ENCODE measurements around the gene KLK10. TPM values are rescaled to one million over a fixed set of nuclear protein-coding genes. Genes with fewer than 3 reads are reported as not detected.

KLK10 gene
- total RNA-seq, 1 experiment from 2014 or later, result 3.2 TPM

DNA sequence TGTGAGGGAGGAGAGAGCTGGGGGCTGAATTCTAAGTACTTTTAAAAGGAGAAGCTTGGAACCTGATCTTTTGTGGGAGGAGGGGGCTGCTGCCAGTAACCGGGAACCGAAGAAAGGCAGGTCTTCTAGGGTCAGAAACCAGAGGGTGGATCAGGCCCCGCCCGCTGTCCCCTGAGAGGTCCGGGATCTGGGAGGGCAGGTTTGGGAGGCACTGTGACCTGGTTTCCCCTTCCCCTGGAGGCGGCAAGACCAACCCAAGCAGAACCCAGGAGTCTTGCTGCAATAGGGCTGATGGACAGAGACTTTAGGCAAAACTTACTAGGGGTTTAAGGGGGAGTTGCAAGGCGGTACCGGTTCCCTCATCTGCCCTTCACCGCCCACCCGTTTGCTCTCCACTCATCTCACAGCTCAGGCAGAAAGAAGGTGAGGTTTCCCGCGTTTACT is 17.4 kb downstream of the KLK10 start (continued):
- TF ChIP-seq, protein P1, sequence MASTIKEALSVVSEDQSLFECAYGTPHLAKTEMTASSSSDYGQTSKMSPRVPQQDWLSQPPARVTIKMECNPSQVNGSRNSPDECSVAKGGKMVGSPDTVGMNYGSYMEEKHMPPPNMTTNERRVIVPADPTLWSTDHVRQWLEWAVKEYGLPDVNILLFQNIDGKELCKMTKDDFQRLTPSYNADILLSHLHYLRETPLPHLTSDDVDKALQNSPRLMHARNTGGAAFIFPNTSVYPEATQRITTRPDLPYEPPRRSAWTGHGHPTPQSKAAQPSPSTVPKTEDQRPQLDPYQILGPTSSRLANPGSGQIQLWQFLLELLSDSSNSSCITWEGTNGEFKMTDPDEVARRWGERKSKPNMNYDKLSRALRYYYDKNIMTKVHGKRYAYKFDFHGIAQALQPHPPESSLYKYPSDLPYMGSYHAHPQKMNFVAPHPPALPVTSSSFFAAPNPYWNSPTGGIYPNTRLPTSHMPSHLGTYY (CRISPR knock-in tag; IDR thresholded peaks at IDR 0.05), result no peak
- TF ChIP-seq GTF2I (CRISPR knock-in tag; conservative IDR thresholded peaks at IDR 0.05) (no peak), RELA (CRISPR knock-in tag; IDR thresholded peaks at IDR 0.05; ENCODE audit: borderline replicate concordance) (no peak), ZNF232 (CRISPR knock-in tag; IDR thresholded peaks at IDR 0.05) (no peak)
- TF ChIP-seq, protein P2, sequence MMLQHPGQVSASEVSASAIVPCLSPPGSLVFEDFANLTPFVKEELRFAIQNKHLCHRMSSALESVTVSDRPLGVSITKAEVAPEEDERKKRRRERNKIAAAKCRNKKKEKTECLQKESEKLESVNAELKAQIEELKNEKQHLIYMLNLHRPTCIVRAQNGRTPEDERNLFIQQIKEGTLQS (CRISPR knock-in tag; conservative IDR thresholded peaks at IDR 0.05), result no peak
- TF ChIP-seq, protein P3, sequence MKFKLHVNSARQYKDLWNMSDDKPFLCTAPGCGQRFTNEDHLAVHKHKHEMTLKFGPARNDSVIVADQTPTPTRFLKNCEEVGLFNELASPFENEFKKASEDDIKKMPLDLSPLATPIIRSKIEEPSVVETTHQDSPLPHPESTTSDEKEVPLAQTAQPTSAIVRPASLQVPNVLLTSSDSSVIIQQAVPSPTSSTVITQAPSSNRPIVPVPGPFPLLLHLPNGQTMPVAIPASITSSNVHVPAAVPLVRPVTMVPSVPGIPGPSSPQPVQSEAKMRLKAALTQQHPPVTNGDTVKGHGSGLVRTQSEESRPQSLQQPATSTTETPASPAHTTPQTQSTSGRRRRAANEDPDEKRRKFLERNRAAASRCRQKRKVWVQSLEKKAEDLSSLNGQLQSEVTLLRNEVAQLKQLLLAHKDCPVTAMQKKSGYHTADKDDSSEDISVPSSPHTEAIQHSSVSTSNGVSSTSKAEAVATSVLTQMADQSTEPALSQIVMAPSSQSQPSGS (CRISPR knock-in tag; IDR thresholded peaks at IDR 0.05; ENCODE audit: borderline replicate concordance, low read depth), result no peak

DNA sequence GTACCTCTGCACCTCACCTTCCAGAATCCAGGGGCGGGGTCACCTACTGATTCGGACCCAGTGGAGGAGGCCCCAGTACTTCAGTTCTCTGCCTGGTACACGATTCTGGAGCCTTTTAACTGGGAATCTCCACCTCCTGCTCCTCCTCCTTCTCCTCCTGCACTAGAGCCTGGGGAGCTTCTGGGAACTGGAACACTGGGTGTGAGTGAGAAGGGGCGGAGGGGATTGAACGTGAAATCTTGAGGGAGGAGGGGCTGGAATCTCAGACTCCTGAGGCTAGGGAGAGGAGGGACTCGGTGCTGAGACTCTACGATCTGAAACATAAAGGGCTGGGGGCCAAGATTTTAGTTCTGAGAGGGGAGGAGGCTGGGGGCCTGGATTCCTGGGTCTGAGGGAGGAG is 18.0 kb downstream of the KLK10 start, which contains the start of gene KLK8:
TSS of gene KLK8 (minus strand) at position 90 of the 400 bp plus-strand sequence. CDS start 437 bp downstream, outside the sequence.
- DNase-seq (ENCODE audit: low spot score), result no peak
- Mint-ChIP-seq H3K4me1 (peaks cover 24% of the 10 kb centered on the region), H3K9me3 (no peaks in the 10 kb centered on the region), H3K4me3 (peak within 1 kb of the TSS; percentile 67), H3K27ac (peak within 1 kb of the TSS; percentile 93), H3K27me3 (ENCODE audit: low read depth) (peaks cover 50% of the 10 kb centered on the region), H3K36me3 (no peaks in the 10 kb centered on the region)
- ChIA-PET CTCF (interaction anchor here (1.0 to 6.0 kb wide), 8 partner anchors 16 to 95 kb away, joined by 3 to 94 read pairs (median 4); no protein-coding TSS in a partner anchor), POLR2A (no interaction called here)
- ATAC-seq, result 0 out of 2 replicates have a peak, but pooled peaks have one; percentile 5
- TF ChIP-seq MYBL2 (CRISPR knock-in tag; IDR thresholded peaks at IDR 0.05), result no peak
- TF ChIP-seq, protein P2 (CRISPR knock-in tag; conservative IDR thresholded peaks at IDR 0.05), result no peak
- TF ChIP-seq ZNF317 (CRISPR knock-in tag; IDR thresholded peaks at IDR 0.05; ENCODE audit: borderline replicate concordance, low read depth), result no peak
- no peak for TF ChIP-seq JAZF1 (CRISPR knock-in tag; IDR thresholded peaks at IDR 0.05)
- TF ChIP-seq, protein P1 (CRISPR knock-in tag; IDR thresholded peaks at IDR 0.05), result no peak
- no peak for TF ChIP-seq SMAD3 (CRISPR knock-in tag; IDR thresholded peaks at IDR 0.05; ENCODE audit: borderline replicate concordance)
- TF ChIP-seq ZNF138 (CRISPR knock-in tag; conservative IDR thresholded peaks at IDR 0.05), result no peak
- no peak for TF ChIP-seq ZNF416 (CRISPR knock-in tag; IDR thresholded peaks at IDR 0.05)
- TF ChIP-seq, protein P4, sequence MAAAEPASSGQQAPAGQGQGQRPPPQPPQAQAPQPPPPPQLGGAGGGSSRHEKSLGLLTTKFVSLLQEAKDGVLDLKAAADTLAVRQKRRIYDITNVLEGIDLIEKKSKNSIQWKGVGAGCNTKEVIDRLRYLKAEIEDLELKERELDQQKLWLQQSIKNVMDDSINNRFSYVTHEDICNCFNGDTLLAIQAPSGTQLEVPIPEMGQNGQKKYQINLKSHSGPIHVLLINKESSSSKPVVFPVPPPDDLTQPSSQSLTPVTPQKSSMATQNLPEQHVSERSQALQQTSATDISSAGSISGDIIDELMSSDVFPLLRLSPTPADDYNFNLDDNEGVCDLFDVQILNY (CRISPR knock-in tag; IDR thresholded peaks at IDR 0.05), result no peak
- TF ChIP-seq, protein P5, sequence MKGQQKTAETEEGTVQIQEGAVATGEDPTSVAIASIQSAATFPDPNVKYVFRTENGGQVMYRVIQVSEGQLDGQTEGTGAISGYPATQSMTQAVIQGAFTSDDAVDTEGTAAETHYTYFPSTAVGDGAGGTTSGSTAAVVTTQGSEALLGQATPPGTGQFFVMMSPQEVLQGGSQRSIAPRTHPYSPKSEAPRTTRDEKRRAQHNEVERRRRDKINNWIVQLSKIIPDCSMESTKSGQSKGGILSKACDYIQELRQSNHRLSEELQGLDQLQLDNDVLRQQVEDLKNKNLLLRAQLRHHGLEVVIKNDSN (CRISPR knock-in tag; IDR thresholded peaks at IDR 0.05), result no peak

DNA sequence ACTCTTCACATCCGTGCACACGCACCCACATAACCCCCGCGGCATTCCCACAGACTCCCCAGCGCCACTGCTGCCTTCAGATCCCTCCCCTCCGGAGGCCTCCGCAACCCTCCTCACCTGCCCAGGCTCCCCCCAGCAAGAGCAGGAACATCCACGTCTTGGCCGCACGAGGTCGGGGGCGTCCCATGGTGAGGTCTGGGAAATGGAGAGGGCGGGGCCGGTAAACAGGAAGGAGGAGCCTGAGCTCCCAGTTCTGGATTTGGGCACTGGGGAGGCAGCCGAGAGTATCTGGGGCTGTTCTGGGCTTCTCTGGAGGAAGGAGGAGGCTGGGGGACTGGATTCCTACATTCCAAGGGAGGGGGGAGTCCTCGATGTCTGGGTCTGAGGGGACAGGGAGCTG is 18.5 kb downstream of the KLK10 start:
- Mint-ChIP-seq H3K9me3 (no peaks in the 10 kb centered on the region), H3K27ac (peak overlapping the region; percentile 68), H3K36me3 (no peaks in the 10 kb centered on the region), H3K4me1 (peaks cover 24% of the 10 kb centered on the region), H3K27me3 (ENCODE audit: low read depth) (peaks cover 51% of the 10 kb centered on the region), H3K4me3 (peak overlapping the region; percentile 56)
- CTCF ChIA-PET, result interaction anchor here (1.0 to 6.0 kb wide), 8 partner anchors 17 to 96 kb away, joined by 3 to 94 read pairs (median 4); no protein-coding TSS in a partner anchor
- POLR2A ChIA-PET, result no interaction called here
- DNase-seq (ENCODE audit: low spot score) (peak; percentile 74), ATAC-seq (peak; percentile 65)
- TF ChIP-seq FOXK1 (CRISPR knock-in tag; IDR thresholded peaks at IDR 0.05), result peak; percentile 41; the same call in 1 of the 2 replicates
- TF ChIP-seq SP1 (CRISPR knock-in tag; conservative IDR thresholded peaks at IDR 0.05), result 0 out of 2 replicates have a peak, but pooled peaks have one; percentile 24
- no peak for TF ChIP-seq FOXP1 (CRISPR knock-in tag; IDR thresholded peaks at IDR 0.05; ENCODE audit: borderline replicate concordance)
- TF ChIP-seq HMGA2 (CRISPR knock-in tag; IDR thresholded peaks at IDR 0.05), result no peak
- TF ChIP-seq, protein P6, sequence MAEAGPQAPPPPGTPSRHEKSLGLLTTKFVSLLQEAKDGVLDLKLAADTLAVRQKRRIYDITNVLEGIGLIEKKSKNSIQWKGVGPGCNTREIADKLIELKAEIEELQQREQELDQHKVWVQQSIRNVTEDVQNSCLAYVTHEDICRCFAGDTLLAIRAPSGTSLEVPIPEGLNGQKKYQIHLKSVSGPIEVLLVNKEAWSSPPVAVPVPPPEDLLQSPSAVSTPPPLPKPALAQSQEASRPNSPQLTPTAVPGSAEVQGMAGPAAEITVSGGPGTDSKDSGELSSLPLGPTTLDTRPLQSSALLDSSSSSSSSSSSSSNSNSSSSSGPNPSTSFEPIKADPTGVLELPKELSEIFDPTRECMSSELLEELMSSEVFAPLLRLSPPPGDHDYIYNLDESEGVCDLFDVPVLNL (CRISPR knock-in tag; IDR thresholded peaks at IDR 0.05; ENCODE audit: borderline replicate concordance, low read depth), result no peak
- 0 out of 2 replicates have a peak, but pooled peaks have one; percentile 21 for TF ChIP-seq ETV6 (CRISPR knock-in tag; IDR thresholded peaks at IDR 0.05)
- TF ChIP-seq, protein P7, sequence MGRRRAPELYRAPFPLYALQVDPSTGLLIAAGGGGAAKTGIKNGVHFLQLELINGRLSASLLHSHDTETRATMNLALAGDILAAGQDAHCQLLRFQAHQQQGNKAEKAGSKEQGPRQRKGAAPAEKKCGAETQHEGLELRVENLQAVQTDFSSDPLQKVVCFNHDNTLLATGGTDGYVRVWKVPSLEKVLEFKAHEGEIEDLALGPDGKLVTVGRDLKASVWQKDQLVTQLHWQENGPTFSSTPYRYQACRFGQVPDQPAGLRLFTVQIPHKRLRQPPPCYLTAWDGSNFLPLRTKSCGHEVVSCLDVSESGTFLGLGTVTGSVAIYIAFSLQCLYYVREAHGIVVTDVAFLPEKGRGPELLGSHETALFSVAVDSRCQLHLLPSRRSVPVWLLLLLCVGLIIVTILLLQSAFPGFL (CRISPR knock-in tag; IDR thresholded peaks at IDR 0.05; ENCODE audit: borderline replicate concordance), result no peak
- TF ChIP-seq TCF7 (CRISPR knock-in tag; IDR thresholded peaks at IDR 0.05; ENCODE audit: low read depth), result no peak

All from WTC11 (cell line).